HepG2 (cell line): Measurements from ENCODE around the gene WDR93. TPM values are rescaled to one million over a fixed set of nuclear protein-coding genes. Genes with fewer than 3 reads are reported as not detected.

Source experiments
- BCL6 ChIP-seq: IDR thresholded peaks from 2 replicates; pipeline ENCODE4 v1.6.1; 2016; ENCODE audit warnings: missing genetic modification reagents, missing compliant biosample characterization
- CENPBD1 ChIP-seq: sonication (generic); formaldehyde crosslinking; IDR thresholded peaks from 2 replicates; pipeline ENCODE4 v1.8.0; 2022; ENCODE audit warnings: missing genetic modification reagents, low read depth, mild to moderate bottlenecking, borderline replicate concordance
- CENPT ChIP-seq: sonication (generic); formaldehyde crosslinking; IDR thresholded peaks from 2 replicates; pipeline ENCODE4 v1.8.0; 2022; ENCODE audit warnings: low read depth, mild to moderate bottlenecking, moderate library complexity, missing genetic modification reagents
- GMEB2 ChIP-seq: IDR thresholded peaks from 2 replicates; pipeline ENCODE4 v1.6.1; 2016; ENCODE audit warnings: missing biosample characterization, missing genetic modification reagents, low read depth
- KLF6 ChIP-seq: IDR thresholded peaks from 2 replicates; pipeline ENCODE4 v1.8.0; 2016; ENCODE audit warnings: missing biosample characterization, missing genetic modification reagents
- MIER2 ChIP-seq: IDR thresholded peaks from 2 replicates; pipeline ENCODE4 v1.6.1; 2016; ENCODE audit warnings: missing biosample characterization, missing genetic modification reagents
- NFATC3 ChIP-seq: sonication (generic); formaldehyde crosslinking; IDR thresholded peaks from 2 replicates; pipeline ENCODE4 v1.5.1; 2020; ENCODE audit warnings: mild to moderate bottlenecking, missing genetic modification reagents
- POLR2AphosphoS2 ChIP-seq: IDR thresholded peaks from 2 replicates; pipeline ENCODE4 v1.6.1; 2011; ENCODE audit warnings: low read depth, low read length, improper control_type of control experiment
- SAP130 ChIP-seq: IDR thresholded peaks from 2 replicates; pipeline ENCODE4 v1.6.1; 2016; ENCODE audit warnings: low read depth
- TRIM24 ChIP-seq: sonication (generic); formaldehyde crosslinking; IDR thresholded peaks from 2 replicates; pipeline ENCODE4 v1.8.0; 2022; ENCODE audit warnings: mild to moderate bottlenecking, missing genetic modification reagents
- ZMAT3 ChIP-seq: sonication (generic); formaldehyde crosslinking; conservative IDR thresholded peaks from 2 replicates; pipeline ENCODE4 v1.7.0; 2021; ENCODE audit warnings: missing genetic modification reagents
- ZMYM2 ChIP-seq: sonication (generic); formaldehyde crosslinking; IDR thresholded peaks from 2 replicates; pipeline ENCODE4 v1.8.0; 2022; ENCODE audit warnings: mild to moderate bottlenecking, missing genetic modification reagents
- ZNF230 ChIP-seq: sonication (generic); formaldehyde crosslinking; IDR thresholded peaks from 2 replicates; pipeline ENCODE4 v1.4.0; 2020; ENCODE audit warnings: mild to moderate bottlenecking, missing genetic modification reagents
- ZNF333 ChIP-seq: sonication (generic); formaldehyde crosslinking; IDR thresholded peaks from 2 replicates; pipeline ENCODE4 v1.4.0; 2020; ENCODE audit warnings: mild to moderate bottlenecking, missing genetic modification reagents, borderline replicate concordance
- ZNF501 ChIP-seq: sonication (generic); formaldehyde crosslinking; IDR thresholded peaks from 2 replicates; pipeline ENCODE4 v1.5.1; 2020; ENCODE audit warnings: mild to moderate bottlenecking, moderate library complexity, missing genetic modification reagents
- ZNF580 ChIP-seq: IDR thresholded peaks from 2 replicates; pipeline ENCODE4 v1.6.1; 2016; ENCODE audit warnings: low read depth, borderline replicate concordance
- ZNF660 ChIP-seq: sonication (generic); formaldehyde crosslinking; IDR thresholded peaks from 2 replicates; pipeline ENCODE4 v1.5.1; 2020; ENCODE audit warnings: mild to moderate bottlenecking, low read depth, missing genetic modification reagents, borderline replicate concordance
- ZNF75D ChIP-seq: sonication (generic); formaldehyde crosslinking; IDR thresholded peaks from 2 replicates; pipeline ENCODE4 v1.8.1; 2023; ENCODE audit warnings: missing genetic modification reagents, mild to moderate bottlenecking, borderline replicate concordance
- ZNF83 ChIP-seq: sonication (generic); formaldehyde crosslinking; IDR thresholded peaks from 2 replicates; pipeline ENCODE4 v1.4.0; 2020; ENCODE audit warnings: missing genetic modification reagents, mild to moderate bottlenecking, borderline replicate concordance
- polyA plus RNA-seq, 8 experiments: library from polyadenylated mRNA; depleted of rRNA in 3 of 8; stranded (reverse) in 7 of 8; unstranded in 1 of 8; fragments of >200 nt; fragmentation: Illumina TruSeq in 4 of 8; extraction: Trizol in 4 of 8; gene quantifications; 2 replicates each; pipeline versions ENCODE4 v1.2.1 to v1.2.3, GENCODE V29; 2011 to 2016; ENCODE audit warnings: low read depth in 4 of 8, missing spikeins in 1 of 8, mixed read lengths in 1 of 8; ENCODE audit not compliant: insufficient read depth in 1 of 8
- total RNA-seq, 5 experiments: library from RNA; depleted of rRNA; stranded (reverse); fragments of >200 nt; fragmentation: Illumina TruSeq; extraction: Trizol; gene quantifications; 2 replicates each; pipeline ENCODE4 v1.2.3, GENCODE V29; 2016; ENCODE audit warnings: low read depth in 1 of 5
- TF ChIP-seq, protein P1 (sequence below): sonication (generic); formaldehyde crosslinking; IDR thresholded peaks from 2 replicates; pipeline ENCODE4 v1.4.0; 2020; ENCODE audit warnings: missing genetic modification reagents, borderline replicate concordance
- TF ChIP-seq, protein P2 (sequence below): sonication (generic); formaldehyde crosslinking; IDR thresholded peaks from 2 replicates; pipeline ENCODE4 v1.9.0; 2021; ENCODE audit warnings: missing genetic modification reagents, borderline replicate concordance

WDR93 gene
- total and polyA plus RNA-seq, 2 of the 13 experiments (the other 11 are each of a cell fraction or from before 2014, with no cell fraction given): 0.07 TPM; not detected in 1

GRCh38 chr15:89776274-89777072, 85.9 kb downstream of the WDR93 start, which contains the start of gene MESP2 (continued):
- TF ChIP-seq ZNF580 (CRISPR knock-in tag) (peak; percentile 74; the same call in 1 of the 2 replicates), ZNF83 (CRISPR knock-in tag) (no peak), BCL6 (CRISPR knock-in tag) (peak; percentile 36; the same call in 1 of the 2 replicates), GMEB2 (peak; percentile 51; the same call in 1 of the 2 replicates), ZNF333 (peak; percentile 77; the same call in 1 of the 2 replicates), ZNF75D (CRISPR knock-in tag) (no peak), SAP130 (CRISPR knock-in tag) (peak; percentile 39; the same call in 1 of the 2 replicates), TRIM24 (CRISPR knock-in tag) (no peak), NFATC3 (CRISPR knock-in tag) (no peak; the same call in 1 of the 2 replicates), KLF6 (CRISPR knock-in tag) (no peak), ZNF501 (peak; percentile 57; the same call in 1 of the 2 replicates), CENPBD1 (no peak; the same call in 1 of the 2 replicates), MIER2 (CRISPR knock-in tag) (no peak), CENPT (no peak), ZNF660 (CRISPR knock-in tag) (no peak), POLR2AphosphoS2 (no peak), ZMAT3 (peak; percentile 80; the same call in 1 of the 2 replicates), ZMYM2 (CRISPR knock-in tag) (peak; percentile 32; the same call in 1 of the 2 replicates), ZNF230 (peak; percentile 84; the same call in 1 of the 2 replicates)
- TF ChIP-seq, protein P1, sequence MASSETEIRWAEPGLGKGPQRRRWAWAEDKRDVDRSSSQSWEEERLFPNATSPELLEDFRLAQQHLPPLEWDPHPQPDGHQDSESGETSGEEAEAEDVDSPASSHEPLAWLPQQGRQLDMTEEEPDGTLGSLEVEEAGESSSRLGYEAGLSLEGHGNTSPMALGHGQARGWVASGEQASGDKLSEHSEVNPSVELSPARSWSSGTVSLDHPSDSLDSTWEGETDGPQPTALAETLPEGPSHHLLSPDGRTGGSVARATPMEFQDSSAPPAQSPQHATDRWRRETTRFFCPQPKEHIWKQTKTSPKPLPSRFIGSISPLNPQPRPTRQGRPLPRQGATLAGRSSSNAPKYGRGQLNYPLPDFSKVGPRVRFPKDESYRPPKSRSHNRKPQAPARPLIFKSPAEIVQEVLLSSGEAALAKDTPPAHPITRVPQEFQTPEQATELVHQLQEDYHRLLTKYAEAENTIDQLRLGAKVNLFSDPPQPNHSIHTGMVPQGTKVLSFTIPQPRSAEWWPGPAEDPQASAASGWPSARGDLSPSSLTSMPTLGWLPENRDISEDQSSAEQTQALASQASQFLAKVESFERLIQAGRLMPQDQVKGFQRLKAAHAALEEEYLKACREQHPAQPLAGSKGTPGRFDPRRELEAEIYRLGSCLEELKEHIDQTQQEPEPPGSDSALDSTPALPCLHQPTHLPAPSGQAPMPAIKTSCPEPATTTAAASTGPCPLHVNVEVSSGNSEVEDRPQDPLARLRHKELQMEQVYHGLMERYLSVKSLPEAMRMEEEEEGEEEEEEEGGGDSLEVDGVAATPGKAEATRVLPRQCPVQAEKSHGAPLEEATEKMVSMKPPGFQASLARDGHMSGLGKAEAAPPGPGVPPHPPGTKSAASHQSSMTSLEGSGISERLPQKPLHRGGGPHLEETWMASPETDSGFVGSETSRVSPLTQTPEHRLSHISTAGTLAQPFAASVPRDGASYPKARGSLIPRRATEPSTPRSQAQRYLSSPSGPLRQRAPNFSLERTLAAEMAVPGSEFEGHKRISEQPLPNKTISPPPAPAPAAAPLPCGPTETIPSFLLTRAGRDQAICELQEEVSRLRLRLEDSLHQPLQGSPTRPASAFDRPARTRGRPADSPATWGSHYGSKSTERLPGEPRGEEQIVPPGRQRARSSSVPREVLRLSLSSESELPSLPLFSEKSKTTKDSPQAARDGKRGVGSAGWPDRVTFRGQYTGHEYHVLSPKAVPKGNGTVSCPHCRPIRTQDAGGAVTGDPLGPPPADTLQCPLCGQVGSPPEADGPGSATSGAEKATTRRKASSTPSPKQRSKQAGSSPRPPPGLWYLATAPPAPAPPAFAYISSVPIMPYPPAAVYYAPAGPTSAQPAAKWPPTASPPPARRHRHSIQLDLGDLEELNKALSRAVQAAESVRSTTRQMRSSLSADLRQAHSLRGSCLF (CRISPR knock-in tag): no peak
- TF ChIP-seq, protein P2, sequence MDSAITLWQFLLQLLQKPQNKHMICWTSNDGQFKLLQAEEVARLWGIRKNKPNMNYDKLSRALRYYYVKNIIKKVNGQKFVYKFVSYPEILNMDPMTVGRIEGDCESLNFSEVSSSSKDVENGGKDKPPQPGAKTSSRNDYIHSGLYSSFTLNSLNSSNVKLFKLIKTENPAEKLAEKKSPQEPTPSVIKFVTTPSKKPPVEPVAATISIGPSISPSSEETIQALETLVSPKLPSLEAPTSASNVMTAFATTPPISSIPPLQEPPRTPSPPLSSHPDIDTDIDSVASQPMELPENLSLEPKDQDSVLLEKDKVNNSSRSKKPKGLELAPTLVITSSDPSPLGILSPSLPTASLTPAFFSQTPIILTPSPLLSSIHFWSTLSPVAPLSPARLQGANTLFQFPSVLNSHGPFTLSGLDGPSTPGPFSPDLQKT (CRISPR knock-in tag): no peak
